GM21825 (cell line): Measurements from ENCODE around the gene SUPT4H1.

ENCODE experiments used
- ATAC-seq: cut with Tn5 transposase; IDR thresholded peaks from one replicate; pipeline ENCODE4 v1.9.1; 2021; ENCODE audit warnings: mild to moderate bottlenecking, moderate library complexity; ENCODE audit not compliant: unreplicated experiment

SUPT4H1 gene

GRCh38 chr17:58365185-58365979, 13.4 kb upstream of the SUPT4H1 start:
- ATAC-seq: no peak

- no peak for ATAC-seq
These were observed 12.4 kb upstream of the SUPT4H1 start for GRCh38 chr17:58364270-58364942.

GRCh38 chr17:58363457-58364185, 11.6 kb upstream of the SUPT4H1 start:
- ATAC-seq: no peak

GRCh38 chr17:58362368-58363014, 10.5 kb upstream of the SUPT4H1 start:
- ATAC-seq: no peak

- no peak for ATAC-seq
These were observed 8.5 kb upstream of the SUPT4H1 start for GRCh38 chr17:58360296-58361063.

- no peak for ATAC-seq
These were observed 6.6 kb upstream of the SUPT4H1 start for GRCh38 chr17:58358408-58359172.

- no peak for ATAC-seq
These were observed 5.6 kb upstream of the SUPT4H1 start for GRCh38 chr17:58357312-58358297.

- ATAC-seq: no peak
These were observed 4.2 kb upstream of the SUPT4H1 start for GRCh38 chr17:58356231-58356630.

GRCh38 chr17:58354541-58355216, 2.7 kb upstream of the SUPT4H1 start:
- ATAC-seq: no peak

GRCh38 chr17:58353389-58353825, 1.4 kb upstream of the SUPT4H1 start:
- ATAC-seq: no peak

- no peak for ATAC-seq
These were observed 791 bp upstream of the SUPT4H1 start for GRCh38 chr17:58352596-58353388.

- ATAC-seq: no peak
These were observed 819 bp downstream of the SUPT4H1 start for GRCh38 chr17:58351182-58351581.

- ATAC-seq: no peak
These were observed 4.0 kb downstream of the SUPT4H1 start for GRCh38 chr17:58348038-58348437.

GRCh38 chr17:58345500-58345899, 6.5 kb downstream of the SUPT4H1 start:
- no peak for ATAC-seq

GRCh38 chr17:58344791-58345157, 7.2 kb downstream of the SUPT4H1 start:
- ATAC-seq: peak; percentile 41

GRCh38 chr17:58344047-58344790, 7.8 kb downstream of the SUPT4H1 start:
- ATAC-seq: peak; percentile 71
